GM12878 (cell line): ENCODE results near the gene MAD1L1.

Source experiments
- CBX3 ChIP-seq: fragments of 200-600 bp; sonication (generic); IDR thresholded peaks from 2 replicates; pipeline ENCODE4 v1.6.1; 2016; ENCODE audit warnings: low read depth, borderline replicate concordance
- EZH2 ChIP-seq: IDR thresholded peaks from 2 replicates; pipeline ENCODE4 v1.6.1; 2012; ENCODE audit warnings: low read depth, mild to moderate bottlenecking, control low read depth, inconsistent platforms, low read length, borderline replicate concordance; ENCODE audit not compliant: control insufficient read depth
- POLR2A ChIP-seq: IDR thresholded peaks from 2 replicates; pipeline ENCODE4 v1.6.1; 2011; ENCODE audit warnings: low read depth, mild to moderate bottlenecking, low read length
- POLR2AphosphoS5 ChIP-seq: IDR thresholded peaks from 2 replicates; pipeline ENCODE4 v1.6.1; 2011; ENCODE audit warnings: mild to moderate bottlenecking, low read length, inconsistent platforms
- RCOR1 ChIP-seq: conservative IDR thresholded peaks from 2 replicates; pipeline ENCODE4 v1.6.1; 2012; ENCODE audit warnings: low read depth, low read length, improper control_type of control experiment
- SREBF1 ChIP-seq: IDR thresholded peaks from 2 replicates; pipeline ENCODE4 v1.6.1; 2012; ENCODE audit warnings: mild to moderate bottlenecking, low read length
- SRF ChIP-seq, 2 experiments: IDR thresholded peaks; 2 replicates each; pipeline ENCODE4 v1.6.1; 2011; ENCODE audit warnings: low read depth in 2 of 2, low read length in 2 of 2, mild to moderate bottlenecking in 1 of 2, moderate library complexity in 1 of 2
- TCF7 ChIP-seq: IDR thresholded peaks from 2 replicates; pipeline ENCODE4 v1.6.1; 2014; ENCODE audit warnings: antibody characterized with exemption, borderline replicate concordance
- ZNF24 ChIP-seq: fragments of 450-650 bp; IDR thresholded peaks from 2 replicates; pipeline ENCODE4 v1.6.1; 2017; ENCODE audit warnings: antibody characterized with exemption, mild to moderate bottlenecking
- ZSCAN29 ChIP-seq: fragments of 450-650 bp; IDR thresholded peaks from 2 replicates; pipeline ENCODE4 v1.6.1; 2017; ENCODE audit warnings: mild to moderate bottlenecking, moderate library complexity
- TF ChIP-seq, protein P1 (sequence below), 3 experiments: IDR thresholded peaks in 2 of 3; conservative IDR thresholded peaks in 1 of 3; 2 replicates each; pipeline ENCODE4 v1.5.1; 2011; ENCODE audit warnings: low read depth in 3 of 3, low read length in 3 of 3, mild to moderate bottlenecking in 3 of 3, control low read depth in 2 of 3, moderate library complexity in 2 of 3, inconsistent platforms in 1 of 3, mixed read lengths in 1 of 3; ENCODE audit not compliant: control insufficient read depth in 2 of 3, insufficient read depth in 1 of 3; ENCODE audit errors: extremely low read depth in 1 of 3
- TF ChIP-seq, protein P2 (sequence below): IDR thresholded peaks from 2 replicates; pipeline ENCODE4 v1.6.1; 2012; ENCODE audit warnings: mild to moderate bottlenecking, low read depth, low read length

DNA sequence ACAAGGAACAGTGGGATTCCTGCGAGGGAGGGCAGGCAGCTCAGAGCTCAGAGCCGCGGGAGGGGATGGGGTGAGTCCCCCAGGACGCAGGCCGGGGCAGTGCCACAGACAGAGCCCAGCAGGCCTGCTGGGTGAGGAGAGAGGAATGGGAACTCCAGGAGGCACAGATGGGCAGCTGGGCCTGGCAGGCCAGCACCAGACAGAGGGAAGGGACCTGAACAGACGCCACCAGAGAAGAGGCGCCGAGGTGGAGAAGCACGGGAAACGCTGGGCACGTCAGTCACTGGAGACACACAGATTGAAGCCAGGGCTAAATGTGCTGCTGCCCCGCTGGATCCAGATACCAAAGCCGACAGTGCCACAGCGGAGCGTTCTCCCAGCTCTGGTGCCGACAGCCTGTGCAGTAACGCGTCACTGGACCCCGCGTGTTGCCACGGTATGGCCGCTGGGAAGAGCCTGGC lies 225.8 kb downstream of the MAD1L1 start:
- TF ChIP-seq POLR2A (no peak), SRF (IDR thresholded peaks at IDR 0.05; ENCODE audit: low read depth in 2 of 2, low read length in 2 of 2) (no peak), CBX3 (no peak), RCOR1 (no peak), SREBF1 (no peak), TCF7 (no peak), ZSCAN29 (no peak), POLR2AphosphoS5 (no peak), ZNF24 (no peak), EZH2 (no peak)
- TF ChIP-seq, protein P1, sequence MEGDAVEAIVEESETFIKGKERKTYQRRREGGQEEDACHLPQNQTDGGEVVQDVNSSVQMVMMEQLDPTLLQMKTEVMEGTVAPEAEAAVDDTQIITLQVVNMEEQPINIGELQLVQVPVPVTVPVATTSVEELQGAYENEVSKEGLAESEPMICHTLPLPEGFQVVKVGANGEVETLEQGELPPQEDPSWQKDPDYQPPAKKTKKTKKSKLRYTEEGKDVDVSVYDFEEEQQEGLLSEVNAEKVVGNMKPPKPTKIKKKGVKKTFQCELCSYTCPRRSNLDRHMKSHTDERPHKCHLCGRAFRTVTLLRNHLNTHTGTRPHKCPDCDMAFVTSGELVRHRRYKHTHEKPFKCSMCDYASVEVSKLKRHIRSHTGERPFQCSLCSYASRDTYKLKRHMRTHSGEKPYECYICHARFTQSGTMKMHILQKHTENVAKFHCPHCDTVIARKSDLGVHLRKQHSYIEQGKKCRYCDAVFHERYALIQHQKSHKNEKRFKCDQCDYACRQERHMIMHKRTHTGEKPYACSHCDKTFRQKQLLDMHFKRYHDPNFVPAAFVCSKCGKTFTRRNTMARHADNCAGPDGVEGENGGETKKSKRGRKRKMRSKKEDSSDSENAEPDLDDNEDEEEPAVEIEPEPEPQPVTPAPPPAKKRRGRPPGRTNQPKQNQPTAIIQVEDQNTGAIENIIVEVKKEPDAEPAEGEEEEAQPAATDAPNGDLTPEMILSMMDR (IDR thresholded peaks at IDR 0.05 in 2 of 3, conservative IDR thresholded peaks at IDR 0.05 in 1 of 3; ENCODE audit: control insufficient read depth in 2 of 3, extremely low read depth in 1 of 3, insufficient read depth in 1 of 3, low read depth in 3 of 3, low read length in 3 of 3) = no peak
- TF ChIP-seq, protein P2, sequence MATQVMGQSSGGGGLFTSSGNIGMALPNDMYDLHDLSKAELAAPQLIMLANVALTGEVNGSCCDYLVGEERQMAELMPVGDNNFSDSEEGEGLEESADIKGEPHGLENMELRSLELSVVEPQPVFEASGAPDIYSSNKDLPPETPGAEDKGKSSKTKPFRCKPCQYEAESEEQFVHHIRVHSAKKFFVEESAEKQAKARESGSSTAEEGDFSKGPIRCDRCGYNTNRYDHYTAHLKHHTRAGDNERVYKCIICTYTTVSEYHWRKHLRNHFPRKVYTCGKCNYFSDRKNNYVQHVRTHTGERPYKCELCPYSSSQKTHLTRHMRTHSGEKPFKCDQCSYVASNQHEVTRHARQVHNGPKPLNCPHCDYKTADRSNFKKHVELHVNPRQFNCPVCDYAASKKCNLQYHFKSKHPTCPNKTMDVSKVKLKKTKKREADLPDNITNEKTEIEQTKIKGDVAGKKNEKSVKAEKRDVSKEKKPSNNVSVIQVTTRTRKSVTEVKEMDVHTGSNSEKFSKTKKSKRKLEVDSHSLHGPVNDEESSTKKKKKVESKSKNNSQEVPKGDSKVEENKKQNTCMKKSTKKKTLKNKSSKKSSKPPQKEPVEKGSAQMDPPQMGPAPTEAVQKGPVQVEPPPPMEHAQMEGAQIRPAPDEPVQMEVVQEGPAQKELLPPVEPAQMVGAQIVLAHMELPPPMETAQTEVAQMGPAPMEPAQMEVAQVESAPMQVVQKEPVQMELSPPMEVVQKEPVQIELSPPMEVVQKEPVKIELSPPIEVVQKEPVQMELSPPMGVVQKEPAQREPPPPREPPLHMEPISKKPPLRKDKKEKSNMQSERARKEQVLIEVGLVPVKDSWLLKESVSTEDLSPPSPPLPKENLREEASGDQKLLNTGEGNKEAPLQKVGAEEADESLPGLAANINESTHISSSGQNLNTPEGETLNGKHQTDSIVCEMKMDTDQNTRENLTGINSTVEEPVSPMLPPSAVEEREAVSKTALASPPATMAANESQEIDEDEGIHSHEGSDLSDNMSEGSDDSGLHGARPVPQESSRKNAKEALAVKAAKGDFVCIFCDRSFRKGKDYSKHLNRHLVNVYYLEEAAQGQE = no peak
